Measurements from ENCODE around the gene CFAP126. TPM values are rescaled to one million over a fixed set of nuclear protein-coding genes. Genes with fewer than 3 reads are reported as not detected.
A peak's percentile ranks its signal among the peaks of the same experiment; 100 is the strongest.
"Not testable (repeated sequence)": the region's sequence is repeated elsewhere in the genome, so short reads cannot be mapped to it uniquely, and the experiment has no call there.

Gene CFAP126
- total RNA-seq, 1 donor from 2014 or later = not detected

- FAIRE-seq = peak; percentile 43
These were observed 22.2 kb upstream of the CFAP126 start for GRCh38 chr1:161389691-161390558.

DNA sequence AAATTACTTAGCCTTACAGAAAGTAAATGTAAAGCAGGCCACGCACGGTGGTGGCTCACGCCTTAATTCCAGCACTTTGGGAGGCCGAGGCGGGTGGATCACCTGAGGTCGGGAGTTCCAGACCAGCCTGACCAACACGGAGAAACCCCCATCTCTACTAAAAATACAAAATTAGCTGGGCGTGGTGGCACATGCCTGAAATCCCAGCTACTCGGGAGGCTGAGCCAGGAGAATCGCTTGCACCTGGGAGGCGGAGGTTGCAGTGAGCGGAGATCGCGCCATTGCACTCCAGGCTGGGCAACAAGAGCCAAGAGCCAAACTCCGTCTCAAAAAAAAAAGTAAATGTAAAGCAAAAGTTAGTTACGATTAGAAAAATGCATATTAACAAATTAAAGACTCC, 21.5 kb upstream of the CFAP126 start:
- Histone ChIP-seq H3K9ac (ENCODE audit: low read length) (peak overlapping the region; percentile 87), H3K4me2 (ENCODE audit: low read length) (peak overlapping the region; percentile 87), H3K27ac (ENCODE audit: low read depth, low read length) (peak overlapping the region; percentile 92), H3K4me3 (ENCODE audit: insufficient read depth, low read depth, low read length) (peak overlapping the region; percentile 63)
- not testable (repeated sequence) for H3K79me2 ChIP-seq (ENCODE audit: insufficient read depth, low read length); H4K20me1 ChIP-seq (ENCODE audit: insufficient read depth, low read length); H3K36me3 ChIP-seq (ENCODE audit: insufficient read depth, low read length); H3K9me3 Mint-ChIP-seq (ENCODE audit: unreplicated experiment); H2AFZ ChIP-seq (ENCODE audit: low read depth, low read length); H3K27me3 Mint-ChIP-seq (ENCODE audit: low read depth, unreplicated experiment); H3K36me3 Mint-ChIP-seq (ENCODE audit: low read depth, unreplicated experiment); H3K27me3 ChIP-seq (ENCODE audit: insufficient read depth, low read length); H3K9me3 ChIP-seq (ENCODE audit: insufficient read depth, low read depth, low read length); H3K4me1 Mint-ChIP-seq (ENCODE audit: low read depth, unreplicated experiment); H3K4me1 ChIP-seq (ENCODE audit: insufficient read depth, low read length); DNase-seq (ENCODE audit: low read depth); FAIRE-seq
- Mint-ChIP-seq H3K27ac (ENCODE audit: unreplicated experiment) (peak overlapping the region; percentile 98), H3K4me3 (ENCODE audit: unreplicated experiment) (peak overlapping the region; percentile 88)

More at GRCh38 chr1:161389691-161390558, 22.2 kb upstream of the CFAP126 start:
- peak; percentile 96 for DNase-seq (ENCODE audit: low read depth)
- Mint-ChIP-seq H3K4me1 (ENCODE audit: low read depth, unreplicated experiment) (peaks cover 1% of the 10 kb centered on the region), H3K4me3 (ENCODE audit: unreplicated experiment) (peak overlapping the region; percentile 88), H3K27ac (ENCODE audit: unreplicated experiment) (peak overlapping the region; percentile 98), H3K9me3 (ENCODE audit: unreplicated experiment) (no peaks in the 10 kb centered on the region), H3K27me3 (ENCODE audit: low read depth, unreplicated experiment) (peaks cover 3% of the 10 kb centered on the region), H3K36me3 (ENCODE audit: low read depth, unreplicated experiment) (no peaks in the 10 kb centered on the region)
- peak overlapping the region; percentile 96 for H3K9ac ChIP-seq (ENCODE audit: low read length)
- peak overlapping the region; percentile 99 for H2AFZ ChIP-seq (ENCODE audit: low read depth, low read length)
- no peaks in the 10 kb centered on the region for H3K9me3 ChIP-seq (ENCODE audit: insufficient read depth, low read depth, low read length)
- peak overlapping the region; percentile 88 for H3K4me2 ChIP-seq (ENCODE audit: low read length)
- H4K20me1 ChIP-seq (ENCODE audit: insufficient read depth, low read length) = no peaks in the 10 kb centered on the region
- no peaks in the 10 kb centered on the region for H3K79me2 ChIP-seq (ENCODE audit: insufficient read depth, low read length)
- H3K4me1 ChIP-seq (ENCODE audit: insufficient read depth, low read length) = peaks cover 7% of the 10 kb centered on the region
- no peaks in the 10 kb centered on the region for H3K27me3 ChIP-seq (ENCODE audit: insufficient read depth, low read length)
- H3K4me3 ChIP-seq (ENCODE audit: insufficient read depth, low read depth, low read length) = peak overlapping the region; percentile 90
- TF ChIP-seq, protein P1, sequence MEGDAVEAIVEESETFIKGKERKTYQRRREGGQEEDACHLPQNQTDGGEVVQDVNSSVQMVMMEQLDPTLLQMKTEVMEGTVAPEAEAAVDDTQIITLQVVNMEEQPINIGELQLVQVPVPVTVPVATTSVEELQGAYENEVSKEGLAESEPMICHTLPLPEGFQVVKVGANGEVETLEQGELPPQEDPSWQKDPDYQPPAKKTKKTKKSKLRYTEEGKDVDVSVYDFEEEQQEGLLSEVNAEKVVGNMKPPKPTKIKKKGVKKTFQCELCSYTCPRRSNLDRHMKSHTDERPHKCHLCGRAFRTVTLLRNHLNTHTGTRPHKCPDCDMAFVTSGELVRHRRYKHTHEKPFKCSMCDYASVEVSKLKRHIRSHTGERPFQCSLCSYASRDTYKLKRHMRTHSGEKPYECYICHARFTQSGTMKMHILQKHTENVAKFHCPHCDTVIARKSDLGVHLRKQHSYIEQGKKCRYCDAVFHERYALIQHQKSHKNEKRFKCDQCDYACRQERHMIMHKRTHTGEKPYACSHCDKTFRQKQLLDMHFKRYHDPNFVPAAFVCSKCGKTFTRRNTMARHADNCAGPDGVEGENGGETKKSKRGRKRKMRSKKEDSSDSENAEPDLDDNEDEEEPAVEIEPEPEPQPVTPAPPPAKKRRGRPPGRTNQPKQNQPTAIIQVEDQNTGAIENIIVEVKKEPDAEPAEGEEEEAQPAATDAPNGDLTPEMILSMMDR (IDR thresholded peaks at IDR 0.05; ENCODE audit: insufficient read depth, low read depth, low read length) = no peak
- no peak for TF ChIP-seq EZH2 (IDR thresholded peaks at IDR 0.05; ENCODE audit: insufficient read depth, low read length)
- peak overlapping the region; percentile 92 for H3K27ac ChIP-seq (ENCODE audit: low read depth, low read length)
- H3K36me3 ChIP-seq (ENCODE audit: insufficient read depth, low read length) = no peaks in the 10 kb centered on the region

GRCh38 chr1:161388639-161389038, 21.0 kb upstream of the CFAP126 start:
- Mint-ChIP-seq H3K4me3 (ENCODE audit: unreplicated experiment) (peak overlapping the region; percentile 1), H3K36me3 (ENCODE audit: low read depth, unreplicated experiment) (no peaks in the 10 kb centered on the region), H3K27me3 (ENCODE audit: low read depth, unreplicated experiment) (peaks cover 3% of the 10 kb centered on the region), H3K4me1 (ENCODE audit: low read depth, unreplicated experiment) (peaks cover 1% of the 10 kb centered on the region), H3K27ac (ENCODE audit: unreplicated experiment) (peak overlapping the region; percentile 98), H3K9me3 (ENCODE audit: unreplicated experiment) (no peaks in the 10 kb centered on the region)
- H3K4me2 ChIP-seq (ENCODE audit: low read length) = no peak overlapping the region
- peaks cover 7% of the 10 kb centered on the region for H3K4me1 ChIP-seq (ENCODE audit: insufficient read depth, low read length)
- H4K20me1 ChIP-seq (ENCODE audit: insufficient read depth, low read length) = no peaks in the 10 kb centered on the region
- no peaks in the 10 kb centered on the region for H3K36me3 ChIP-seq (ENCODE audit: insufficient read depth, low read length)
- H3K9me3 ChIP-seq (ENCODE audit: insufficient read depth, low read depth, low read length) = no peaks in the 10 kb centered on the region
- no peaks in the 10 kb centered on the region for H3K27me3 ChIP-seq (ENCODE audit: insufficient read depth, low read length)
- no peaks in the 10 kb centered on the region for H3K79me2 ChIP-seq (ENCODE audit: insufficient read depth, low read length)
- FAIRE-seq = no peak
- DNase-seq (ENCODE audit: low read depth) = no peak
- H3K4me3 ChIP-seq (ENCODE audit: insufficient read depth, low read depth, low read length) = no peak overlapping the region
- no peak overlapping the region for H3K27ac ChIP-seq (ENCODE audit: low read depth, low read length)
- H2AFZ ChIP-seq (ENCODE audit: low read depth, low read length) = no peak overlapping the region
- no peak for TF ChIP-seq EZH2 (IDR thresholded peaks at IDR 0.05; ENCODE audit: insufficient read depth, low read length)
- TF ChIP-seq, protein P1 (IDR thresholded peaks at IDR 0.05; ENCODE audit: insufficient read depth, low read depth, low read length) = no peak
- no peak overlapping the region for H3K9ac ChIP-seq (ENCODE audit: low read length)

Data from astrocyte (in vitro differentiated cells and primary cell).